Limb (tissue), 2 donors: ENCODE results near the gene TEX26.
"Not testable (repeated sequence)": the region's sequence is repeated elsewhere in the genome, so short reads cannot be mapped to it uniquely, and the experiment has no call there.

Source experiments
- DNase-seq, 2 donors: peaks; one replicate each; pipeline ENCODE4 v3.0.0-alpha.2; 2016; ENCODE audit errors: extremely low spot score in 2 of 2

Gene TEX26

DNA sequence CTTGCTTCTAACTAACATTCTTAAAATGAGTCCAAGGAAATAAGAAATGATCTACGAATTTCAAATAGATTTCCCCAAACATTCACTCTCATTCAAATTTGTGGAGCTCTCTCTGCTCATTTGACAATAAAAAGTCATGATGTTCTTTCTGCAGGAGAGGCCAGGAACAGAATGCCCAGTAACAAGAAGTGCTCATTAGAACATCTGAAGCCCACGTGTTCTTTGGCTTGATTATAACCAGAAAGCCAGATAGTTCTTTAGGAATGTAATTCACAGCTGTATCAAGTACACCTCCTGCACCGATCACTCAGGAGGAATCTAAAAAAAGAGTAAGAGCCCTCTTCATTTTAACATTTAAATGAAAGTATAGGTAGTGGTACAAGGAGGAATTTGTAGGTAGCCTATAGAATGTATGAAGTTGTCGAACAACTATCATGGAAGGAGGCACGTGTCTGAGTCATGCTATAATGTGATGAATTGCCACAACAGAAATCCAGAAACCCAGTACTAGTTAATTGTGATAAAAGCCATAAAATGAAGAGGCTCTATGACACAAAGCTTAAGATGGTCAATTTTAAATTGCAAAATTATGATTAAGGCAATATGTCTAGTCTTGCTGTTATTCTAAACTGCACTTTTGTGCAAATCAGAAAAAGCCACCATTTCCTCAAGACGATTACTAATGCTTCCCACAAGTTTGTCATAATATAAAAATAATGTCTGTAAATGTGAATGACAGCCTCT lies 13.6 kb upstream of the TEX26 start:
- no peak for DNase-seq

DNA sequence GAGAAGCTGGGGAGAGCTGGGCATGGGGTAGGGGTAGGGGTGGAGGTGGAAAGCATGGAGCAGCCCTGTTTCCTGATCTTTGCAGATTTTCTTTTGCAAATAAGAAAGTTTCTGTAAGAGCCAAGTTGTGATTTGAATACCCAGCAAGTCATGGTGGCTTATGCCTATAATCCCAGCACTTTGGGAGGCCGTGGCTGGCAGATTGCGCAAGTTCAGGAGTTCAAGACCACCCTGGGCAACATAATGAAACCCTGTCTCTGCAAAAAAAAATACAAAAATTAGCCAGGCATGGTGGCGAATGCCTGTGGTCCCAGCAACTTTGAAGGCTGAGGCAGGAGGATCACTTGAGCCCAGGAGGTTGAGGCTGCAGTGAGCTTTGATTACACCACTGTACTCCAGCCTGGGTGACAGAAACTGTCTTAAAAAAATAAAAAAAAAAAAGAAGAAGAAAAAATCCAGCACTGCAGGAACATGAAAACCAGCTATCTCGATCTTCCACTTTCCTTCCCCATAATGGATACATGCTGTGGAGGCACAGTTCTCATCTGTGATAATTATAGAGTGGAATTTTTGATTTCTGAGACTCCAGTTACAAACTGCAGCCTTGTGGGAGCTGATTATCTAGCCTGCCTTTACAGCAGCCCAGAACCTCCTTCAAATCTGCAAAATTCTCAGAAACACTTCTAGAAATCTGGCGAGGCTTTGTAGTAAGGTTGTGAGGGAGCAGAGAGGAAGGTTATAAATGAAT lies 12.1 kb upstream of the TEX26 start:
- DNase-seq = no peak

DNA sequence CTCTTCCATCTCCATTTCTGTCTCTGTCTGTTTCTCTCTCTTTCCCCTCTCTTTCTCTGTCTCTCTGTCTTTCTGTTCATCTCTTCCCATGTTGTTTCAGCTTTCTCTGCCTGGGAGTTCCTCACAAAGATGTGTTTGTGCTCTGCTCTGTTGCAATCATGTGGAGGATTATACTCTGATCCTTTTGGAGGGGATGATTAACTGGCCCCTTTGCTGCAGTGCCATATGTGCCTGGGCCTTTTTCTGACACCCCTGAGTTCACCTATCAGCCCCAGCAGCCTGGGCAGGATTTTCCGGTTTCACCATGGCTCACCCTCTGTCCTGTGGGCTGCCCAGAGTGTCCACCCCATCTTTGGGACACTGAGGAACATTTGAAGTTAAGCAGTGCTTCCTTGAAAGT lies 9.0 kb upstream of the TEX26 start:
- DNase-seq = no peak

DNA sequence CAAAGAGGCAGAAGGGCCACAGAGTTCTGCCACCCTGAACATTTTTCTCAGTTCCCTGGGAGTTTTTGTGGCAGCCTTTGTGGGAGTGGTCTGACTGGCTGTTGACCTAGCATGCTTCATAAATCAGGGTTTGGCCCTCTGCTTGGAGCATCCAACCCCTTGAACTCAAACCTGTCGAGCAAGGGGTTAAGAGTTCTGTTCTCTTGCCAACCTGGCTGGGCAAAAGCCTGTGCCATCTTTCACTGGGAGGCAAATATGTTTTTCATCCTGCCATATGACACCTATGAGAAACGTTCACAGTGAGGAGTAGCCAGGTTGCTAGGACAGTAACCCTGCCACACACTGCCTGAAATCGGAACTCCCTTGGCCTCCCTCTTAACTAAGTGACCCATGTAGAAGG lies 7.7 kb upstream of the TEX26 start:
- no peak for DNase-seq

DNA sequence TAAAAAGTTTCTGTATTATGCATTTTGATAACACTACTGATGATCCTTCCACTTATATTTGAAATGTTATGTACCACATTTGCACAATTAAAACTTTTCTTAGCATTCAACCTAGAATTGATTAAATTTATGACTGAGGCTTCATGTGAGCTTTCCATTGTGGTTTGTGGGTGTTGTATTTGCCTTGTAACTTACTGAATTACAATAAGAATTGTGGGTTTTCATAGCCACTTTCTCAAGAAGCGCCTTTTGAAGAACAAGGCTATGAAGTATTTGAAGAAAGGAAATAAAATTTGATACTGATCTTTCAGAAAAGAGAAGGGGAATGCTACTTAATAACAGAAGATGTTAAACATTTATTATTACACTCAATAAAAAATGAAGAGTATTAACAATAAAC lies 7.0 kb upstream of the TEX26 start:
- no peak for DNase-seq

DNA sequence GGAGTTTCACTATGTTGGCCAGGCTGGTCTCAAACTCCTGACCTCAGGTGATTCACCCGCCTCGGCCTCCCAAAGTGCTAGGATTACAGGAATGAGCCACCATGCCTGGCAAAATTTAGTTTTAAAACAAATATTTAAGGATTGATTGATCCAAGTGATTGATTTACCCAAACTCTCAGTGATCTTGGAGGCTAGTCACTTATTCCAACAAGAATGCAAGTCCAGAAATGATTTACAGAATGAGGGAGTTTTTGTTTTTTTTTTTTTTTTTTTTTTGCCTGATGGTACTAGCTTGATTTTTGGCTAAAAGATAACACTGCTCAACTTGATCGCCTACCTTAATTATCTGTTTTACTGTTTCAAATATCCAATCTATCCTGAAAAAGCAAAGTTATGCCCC lies 5.7 kb upstream of the TEX26 start:
- DNase-seq = no peak

DNA sequence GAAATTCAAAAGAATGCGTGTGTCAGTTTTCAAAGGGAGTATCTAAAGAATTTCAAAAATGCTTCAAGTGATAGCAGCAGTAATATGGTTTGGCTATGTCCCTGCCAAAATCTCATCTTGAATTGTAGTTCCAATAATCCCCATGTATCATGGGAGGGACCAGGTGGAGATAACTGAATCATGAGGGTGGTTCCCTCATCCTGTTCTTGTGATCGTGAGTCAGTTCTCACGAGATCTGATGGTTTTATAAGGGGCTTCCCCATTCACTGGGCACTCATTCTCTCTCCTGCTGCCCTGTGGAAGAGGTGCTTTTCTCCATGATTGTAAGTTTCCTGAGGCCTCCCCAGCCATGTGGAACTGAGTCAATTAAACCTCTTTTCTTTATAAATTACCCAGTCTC lies 5.3 kb upstream of the TEX26 start:
- DNase-seq = not testable (repeated sequence)

DNA sequence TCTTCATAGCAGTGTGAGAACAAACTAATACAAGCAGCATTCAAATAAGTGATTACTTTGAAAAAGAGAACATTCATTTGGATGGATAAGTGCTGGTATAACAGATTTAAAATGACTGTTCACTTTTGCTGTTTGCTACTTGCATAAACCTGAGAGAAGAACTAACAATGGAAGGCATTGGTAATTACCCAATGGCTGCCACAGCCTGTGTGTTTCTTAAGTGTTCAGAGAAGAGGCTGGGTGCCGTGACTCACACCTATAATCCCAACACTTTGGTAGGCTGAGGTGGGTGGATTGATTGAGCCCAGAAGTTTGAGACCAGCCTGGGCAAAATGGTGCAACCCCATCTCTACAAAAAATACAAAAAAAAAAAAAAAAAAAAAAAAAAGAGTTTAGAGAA lies 4.9 kb upstream of the TEX26 start:
- DNase-seq = no peak

DNA sequence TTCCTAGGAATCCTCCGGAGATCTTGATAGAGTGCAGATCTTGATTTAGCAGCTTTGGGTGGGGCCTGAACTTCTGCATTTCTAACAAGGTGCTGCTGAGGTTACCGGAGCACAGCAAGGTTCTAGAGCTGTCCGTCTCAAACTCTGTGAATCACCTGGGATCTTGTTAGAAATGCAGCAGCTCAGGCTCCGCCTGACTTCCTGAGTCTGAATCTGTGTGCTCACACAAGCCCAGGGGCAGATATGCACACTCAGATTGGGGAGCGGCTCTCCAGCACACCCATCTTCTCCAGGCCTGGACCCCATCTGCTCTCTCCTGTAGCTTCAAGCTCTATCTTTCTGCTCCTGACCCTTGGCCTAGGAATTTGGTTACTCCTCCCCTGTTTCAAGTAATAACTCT lies 3.5 kb upstream of the TEX26 start:
- DNase-seq = no peak

DNA sequence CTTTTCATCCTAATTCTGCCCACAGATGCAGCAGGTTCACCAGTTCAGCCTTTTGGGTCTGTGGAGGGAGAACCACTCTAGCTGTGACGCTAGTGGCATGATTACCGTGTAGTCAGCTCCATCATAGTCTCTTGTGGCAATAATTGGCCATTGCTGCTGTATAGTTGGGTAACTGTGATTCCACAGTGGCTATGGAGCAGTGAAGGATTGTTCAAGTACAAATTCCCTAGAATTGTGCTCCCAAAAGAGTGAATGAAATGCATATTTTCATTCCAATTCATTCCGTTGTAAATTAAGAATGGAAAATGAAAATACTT lies 856 bp downstream of the TEX26 start:
- DNase-seq = no peak

DNA sequence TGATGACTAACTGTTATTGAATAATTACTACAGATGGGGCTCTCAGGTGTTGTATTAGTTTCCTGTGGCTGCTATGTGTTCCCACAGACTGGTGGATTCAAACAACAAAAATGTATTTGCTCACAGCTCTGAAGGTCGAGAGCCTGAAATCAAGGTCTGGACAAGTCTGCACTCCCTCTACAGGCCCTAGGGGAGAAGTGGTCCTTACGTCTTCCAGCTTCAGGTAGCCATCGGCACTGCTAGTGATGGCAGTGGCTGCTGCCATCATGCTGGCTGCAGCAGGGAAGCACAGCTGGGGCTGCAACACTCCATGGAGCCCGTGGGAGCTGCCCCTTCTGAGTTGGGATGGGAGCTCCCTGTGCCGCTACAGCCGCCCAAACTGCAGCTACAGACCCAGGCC lies 1.9 kb downstream of the TEX26 start:
- DNase-seq = no peak

DNA sequence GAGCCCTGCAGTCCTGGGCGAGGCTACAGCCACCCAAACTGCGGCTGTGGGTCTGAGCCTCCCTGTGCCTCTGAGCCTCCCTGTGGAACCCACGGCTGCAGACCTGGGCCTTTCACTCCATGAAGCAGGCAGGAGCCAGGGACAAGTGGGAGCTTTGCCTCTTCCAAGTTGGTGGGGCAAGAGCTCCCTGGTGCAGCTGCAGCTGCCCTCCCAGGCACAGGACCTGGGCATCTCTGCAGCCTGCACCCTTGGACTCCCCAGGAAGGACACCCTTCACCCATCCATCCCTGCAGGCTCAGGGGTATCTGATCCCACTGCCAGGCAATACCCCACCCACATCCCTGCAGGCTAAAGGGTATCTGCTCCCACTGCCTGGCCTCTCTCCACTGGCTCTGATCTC lies 2.3 kb downstream of the TEX26 start:
- no peak for DNase-seq

DNA sequence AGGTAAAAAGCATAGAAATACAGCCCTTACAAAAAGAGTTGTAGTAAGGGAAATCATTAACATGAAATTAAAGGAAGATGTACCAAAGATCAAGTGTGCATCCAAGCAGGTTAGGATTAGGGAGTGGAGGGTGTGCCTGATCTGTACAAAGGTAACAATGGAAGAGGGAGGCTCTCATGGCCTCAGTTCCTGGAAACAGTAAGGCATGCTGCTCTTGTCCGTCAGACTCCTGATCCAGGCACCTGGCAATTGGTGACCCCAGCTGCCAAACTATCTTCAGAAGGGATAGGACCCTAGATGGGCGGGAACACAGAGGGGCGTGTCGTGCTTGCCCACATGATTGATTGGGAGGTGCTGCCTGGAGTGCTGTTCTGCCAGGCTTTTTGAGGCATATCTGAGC lies 4.5 kb downstream of the TEX26 start:
- DNase-seq = no peak

DNA sequence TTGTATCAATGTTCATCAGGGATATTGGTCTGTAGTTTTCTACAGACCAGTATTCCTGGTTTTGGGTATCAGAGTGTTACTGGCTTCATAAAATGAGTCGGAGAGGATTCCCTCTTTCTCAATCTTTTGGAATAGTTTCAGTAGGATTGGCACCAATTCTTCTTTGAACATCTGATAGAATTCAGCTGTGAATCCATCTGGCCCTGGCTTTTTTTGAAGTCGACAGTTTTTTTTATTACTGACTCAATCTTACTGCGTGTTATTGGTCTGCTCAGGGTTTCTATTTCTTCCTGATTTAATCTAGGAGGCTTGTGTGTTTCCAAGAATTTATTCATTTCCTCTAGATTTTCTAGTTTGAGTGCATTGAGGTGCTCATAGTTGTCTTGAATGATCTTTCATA lies 11.4 kb downstream of the TEX26 start:
- no peak for DNase-seq

DNA sequence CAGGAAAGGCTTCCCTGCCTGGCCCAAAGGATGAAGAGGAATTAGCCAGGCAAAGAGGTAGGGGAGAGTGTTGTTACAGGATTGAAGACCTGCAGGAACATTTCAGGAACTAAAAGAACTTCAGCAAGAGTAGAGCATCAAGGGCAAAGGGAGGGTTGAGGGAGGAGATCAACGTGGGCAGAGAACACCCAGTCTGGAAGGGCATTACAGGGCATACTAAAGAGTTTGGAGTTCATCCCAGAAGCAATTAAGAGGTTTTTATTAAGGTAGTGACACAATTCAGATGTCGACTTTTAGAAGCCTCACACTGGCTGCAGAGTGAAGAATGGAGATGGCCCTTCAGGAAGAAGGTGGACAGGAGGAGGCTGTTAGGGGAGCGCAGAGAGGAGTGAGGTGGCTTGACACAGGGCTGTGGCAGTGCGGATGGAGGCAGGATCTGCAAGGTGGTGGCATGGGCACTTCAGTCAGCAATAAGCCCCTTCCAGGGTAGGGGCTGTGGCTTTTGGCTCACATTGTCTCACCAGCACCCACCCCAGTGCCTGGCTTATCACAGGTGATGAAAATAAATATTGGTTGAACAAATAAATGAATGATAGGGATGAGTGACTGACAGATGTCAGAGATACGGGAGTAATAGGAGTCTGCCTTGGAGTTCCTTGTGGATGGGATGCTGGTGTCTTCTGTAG lies 24.9 kb downstream of the TEX26 start:
- DNase-seq = no peak

DNA sequence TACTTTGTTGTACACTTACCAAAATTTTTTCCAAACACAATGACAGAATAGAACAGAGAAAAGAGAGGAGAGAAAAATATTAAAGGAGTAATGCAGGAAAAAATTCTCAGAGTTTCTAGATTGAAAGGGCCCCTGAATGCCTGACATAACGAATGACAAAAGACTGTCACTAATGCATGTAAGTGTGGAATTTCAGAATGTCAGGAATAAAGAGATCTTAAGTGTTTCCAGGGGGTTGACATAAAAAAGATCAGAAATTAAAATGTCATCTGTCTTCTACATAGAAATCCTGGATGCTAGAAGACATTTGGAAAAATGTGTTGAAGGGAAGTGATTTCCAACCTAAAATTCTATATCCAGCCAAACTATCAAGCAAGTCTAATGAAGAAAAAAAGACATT lies 27.2 kb downstream of the TEX26 start:
- DNase-seq = no peak

DNA sequence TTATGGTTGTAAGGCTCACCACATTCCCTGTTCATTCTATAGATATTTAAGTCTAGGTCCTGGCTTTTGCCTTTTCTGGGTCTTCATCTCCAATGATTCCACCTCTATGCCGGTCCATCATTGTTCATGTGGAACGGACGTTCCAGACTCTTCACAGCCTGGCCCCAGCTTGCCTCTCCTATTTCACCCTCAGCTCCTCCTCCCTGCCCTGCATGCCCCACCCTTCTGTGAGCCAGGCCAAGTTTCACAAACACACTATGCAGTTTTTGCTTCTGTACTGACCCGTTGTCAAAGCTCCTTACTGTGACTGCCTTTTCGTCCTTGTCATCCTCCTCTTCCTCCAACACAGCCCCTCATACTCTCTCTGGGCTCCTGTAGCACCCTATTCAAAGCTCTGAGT lies 31.3 kb downstream of the TEX26 start:
- no peak for DNase-seq

DNA sequence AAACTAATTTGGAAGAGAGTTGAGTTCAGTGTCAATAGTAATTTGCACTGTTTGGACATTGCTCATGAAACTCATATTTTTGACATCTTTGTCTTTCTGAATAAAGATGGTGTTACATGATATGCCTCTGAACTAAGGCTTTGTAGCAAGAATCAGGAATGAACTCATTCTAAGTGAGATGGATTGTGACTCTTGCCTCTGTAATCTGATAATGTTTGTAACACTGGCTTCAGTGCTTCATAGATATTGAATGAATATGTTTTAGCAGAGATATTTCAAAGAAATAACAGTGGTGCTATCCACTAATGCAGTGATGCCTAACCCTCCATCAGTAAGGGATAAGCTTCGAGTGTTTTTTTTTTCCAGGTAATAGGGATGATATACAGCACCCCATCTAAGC lies 32.9 kb downstream of the TEX26 start:
- DNase-seq = no peak

DNA sequence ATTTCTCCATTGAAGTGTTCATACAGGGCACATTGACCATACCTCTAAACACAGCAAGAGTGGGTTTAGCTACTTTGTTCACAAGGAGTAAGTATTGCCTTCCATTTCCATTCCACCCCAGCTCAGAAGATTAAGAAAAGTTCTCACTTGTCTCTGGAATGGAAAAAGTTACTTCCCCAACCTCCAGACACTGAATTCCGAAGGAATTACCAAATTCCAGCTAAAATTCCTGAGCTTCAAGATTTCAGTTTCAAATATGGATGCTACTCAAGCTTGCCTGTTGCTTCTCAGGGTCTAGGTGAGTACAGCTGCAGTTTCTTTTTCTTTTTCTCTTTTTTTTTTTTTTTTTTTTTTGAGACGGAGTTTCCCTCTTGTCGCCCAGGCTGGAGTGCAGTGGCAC lies 33.6 kb downstream of the TEX26 start:
- no peak for DNase-seq

DNA sequence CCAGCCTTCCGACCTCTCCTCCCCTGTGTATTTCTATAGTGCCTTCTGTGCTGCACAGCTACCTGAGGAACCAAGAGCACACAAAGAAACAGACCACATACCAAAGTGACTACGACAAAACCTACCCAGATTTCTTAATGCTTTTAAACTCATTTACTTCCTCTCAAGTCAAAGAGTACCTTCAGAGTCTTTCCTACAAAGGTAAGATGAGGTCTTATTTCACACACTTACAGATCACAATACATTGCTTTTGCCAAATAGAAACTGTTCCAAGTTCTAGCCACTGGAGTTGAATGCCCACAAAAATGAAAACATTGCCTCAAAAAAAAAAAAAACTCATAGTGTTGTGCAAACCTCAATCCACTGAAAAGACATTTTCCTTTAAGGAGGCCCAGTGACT lies 36.4 kb downstream of the TEX26 start:
- DNase-seq = no peak

DNA sequence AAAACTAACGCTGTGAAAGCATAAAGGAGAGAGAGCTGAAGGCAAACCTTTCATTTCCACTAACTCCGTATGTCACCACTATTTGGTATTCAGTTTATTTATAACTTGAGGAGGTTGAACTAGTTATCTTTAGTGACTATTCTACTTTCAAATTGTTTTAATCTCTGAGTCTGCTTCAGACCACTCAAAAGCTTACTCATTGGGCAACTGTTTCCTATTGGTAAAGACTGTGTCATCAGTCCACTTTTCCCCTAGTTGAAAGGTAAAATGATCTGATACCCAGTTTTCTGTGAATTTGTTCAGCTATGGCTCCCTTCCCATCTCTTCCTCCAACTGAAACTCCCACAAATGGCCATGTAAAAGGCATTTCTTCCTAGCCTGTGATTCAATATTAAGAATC lies 39.1 kb downstream of the TEX26 start:
- DNase-seq = no peak

DNA sequence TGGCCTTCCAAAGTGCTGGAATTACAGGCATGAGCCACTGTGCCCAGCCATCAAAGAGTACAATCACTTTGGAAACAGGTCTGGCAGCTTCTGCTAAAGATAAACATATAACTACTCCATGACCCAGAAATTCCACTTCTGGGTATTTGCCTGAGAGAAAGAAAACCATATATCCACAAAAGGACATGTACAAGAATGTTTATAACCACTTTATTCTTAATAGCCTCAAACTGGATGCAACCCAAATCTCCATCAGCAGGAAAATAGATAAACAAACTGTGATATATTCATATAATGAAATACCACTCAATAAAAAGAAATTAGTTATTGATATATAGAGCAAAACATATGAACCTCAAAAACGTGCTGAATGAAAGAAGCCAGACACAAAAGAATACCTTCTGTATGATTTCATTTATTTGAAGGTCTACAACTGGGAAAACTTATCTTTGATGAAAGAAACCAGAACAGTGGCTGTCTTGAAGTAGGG lies 40.5 kb downstream of the TEX26 start:
- DNase-seq = no peak

DNA sequence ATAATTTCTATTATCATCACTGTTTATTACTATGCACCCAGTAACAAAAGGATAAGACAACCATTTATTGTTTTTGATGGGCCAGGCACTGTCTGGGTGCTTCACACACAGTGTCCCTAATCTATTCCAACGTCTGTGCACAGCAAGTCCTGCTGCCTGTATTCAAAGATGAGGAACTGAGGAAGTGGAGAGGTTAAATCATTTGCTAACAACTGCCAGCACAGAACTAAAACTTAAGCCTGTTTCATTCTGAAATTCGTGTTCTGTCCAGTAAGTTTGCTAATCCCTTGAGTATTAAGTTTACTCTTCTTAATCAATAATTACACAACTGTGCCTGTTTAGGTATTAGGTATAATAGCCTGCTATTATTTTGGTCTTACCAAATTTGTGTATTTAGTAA lies 41.9 kb downstream of the TEX26 start:
- DNase-seq = no peak
